T-helper 22 cell (primary cell): ENCODE results near the gene SLFN14.
A peak's percentile ranks its signal among the peaks of the same experiment; 100 is the strongest.
"Not testable (repeated sequence)": the region's sequence is repeated elsewhere in the genome, so short reads cannot be mapped to it uniquely, and the experiment has no call there.

Experiments used
- DNase-seq: peaks from one replicate; pipeline ENCODE4 v3.0.0-alpha.2; 2020; ENCODE audit warnings: low read depth

Gene SLFN14

GRCh38 chr17:35560703-35561102, at the start of gene SLFN14:
Gene SLFN14, minus strand, starts transcription at chr17:35560819. Its CDS starts 2,757 bp downstream, at chr17:35558062.
- no peak for DNase-seq

GRCh38 chr17:35609831-35610230, 49.2 kb upstream of the SLFN14 start:
- no peak for DNase-seq

DNA sequence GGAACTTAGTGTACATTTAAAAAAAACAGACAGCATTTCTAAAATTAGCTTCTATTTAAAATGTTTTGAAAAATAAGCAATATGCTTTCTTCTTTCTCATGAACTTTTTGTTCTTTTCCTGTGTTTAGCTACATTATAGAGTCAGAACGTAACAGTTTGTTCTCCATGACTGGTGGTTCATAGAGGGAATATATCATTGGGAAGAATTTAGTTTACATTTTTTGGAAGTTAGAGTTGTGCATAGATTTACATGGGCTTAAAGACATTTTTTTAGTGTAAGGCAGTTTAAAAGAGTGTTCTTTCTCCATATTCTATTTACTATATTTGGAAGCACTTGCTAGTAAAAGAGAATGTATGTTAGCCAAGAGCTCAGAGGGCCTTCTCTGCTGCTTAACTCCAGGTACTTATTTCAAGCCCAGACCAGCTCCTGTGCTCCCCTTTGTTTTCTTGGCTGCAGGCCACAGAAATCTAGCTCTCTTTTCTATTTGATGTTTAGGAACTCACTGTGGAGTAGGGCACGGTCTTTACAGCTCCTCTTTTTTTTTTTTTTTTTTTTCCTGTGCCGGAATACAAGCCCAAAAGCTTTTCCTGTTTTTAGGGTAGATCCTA, 46.7 kb upstream of the SLFN14 start:
- DNase-seq: no peak

GRCh38 chr17:35605678-35606077, 45.1 kb upstream of the SLFN14 start:
- DNase-seq: no peak

GRCh38 chr17:35603674-35604073, 43.1 kb upstream of the SLFN14 start:
- DNase-seq: no peak

- no peak for DNase-seq
These were observed 37.0 kb upstream of the SLFN14 start for GRCh38 chr17:35597604-35598003.

- no peak for DNase-seq
These were observed 36.1 kb upstream of the SLFN14 start for GRCh38 chr17:35596530-35597233.

GRCh38 chr17:35596072-35596471, 35.5 kb upstream of the SLFN14 start:
- DNase-seq: no peak

GRCh38 chr17:35588196-35588920, 27.7 kb upstream of the SLFN14 start:
- no peak for DNase-seq

GRCh38 chr17:35587074-35587961, 26.7 kb upstream of the SLFN14 start, which contains the start of gene AP2B1:
Gene AP2B1, plus strand, starts transcription at chr17:35587322. Its CDS starts 6,709 bp downstream, at chr17:35594031.
- DNase-seq: peak; percentile 94

- no peak for DNase-seq
These were observed 26.0 kb upstream of the SLFN14 start for GRCh38 chr17:35586569-35587073.

DNA sequence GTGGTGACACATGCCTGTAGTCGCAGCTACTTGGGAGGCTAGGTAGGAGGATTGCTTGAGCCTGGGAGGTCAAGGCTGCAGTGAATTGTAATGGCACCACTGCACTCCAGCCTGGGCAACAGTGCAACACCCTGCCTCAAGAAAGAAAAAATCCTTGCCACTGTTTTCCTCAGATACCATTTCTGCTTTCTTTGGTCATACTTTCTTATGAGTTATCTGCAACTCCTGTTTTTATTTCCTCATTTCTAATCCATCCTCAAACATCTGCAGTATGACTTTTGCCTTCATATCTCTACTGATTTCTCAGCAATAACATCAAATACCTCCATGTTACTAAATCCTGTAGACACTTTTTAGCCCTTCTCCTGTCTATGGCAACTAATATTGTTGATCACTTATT, 23.4 kb upstream of the SLFN14 start:
- DNase-seq: no peak

DNA sequence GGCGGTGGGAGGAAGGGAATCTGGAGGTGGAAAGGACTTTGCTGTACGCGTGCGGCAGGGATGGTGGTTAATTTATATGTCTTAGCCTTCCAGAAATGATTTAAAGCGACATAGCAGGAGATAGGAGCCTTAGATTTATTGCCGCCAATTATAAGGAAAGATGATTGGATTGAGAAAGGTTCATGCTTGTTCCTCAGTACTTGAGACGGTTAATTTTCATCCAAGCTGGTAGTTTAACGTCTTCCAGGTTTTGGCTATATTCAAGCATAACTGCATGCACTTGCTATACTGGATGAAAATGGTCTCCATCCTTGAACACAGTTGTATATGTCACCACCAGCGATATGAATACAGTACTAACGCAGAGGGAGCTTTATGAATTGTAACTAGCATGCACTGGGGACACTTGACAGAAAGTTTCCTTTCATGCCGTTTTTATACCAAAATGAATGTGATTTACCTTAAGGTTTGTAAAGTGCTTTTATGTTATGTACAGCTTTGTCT, 18.4 kb upstream of the SLFN14 start:
- no peak for DNase-seq

GRCh38 chr17:35578197-35578928, 17.7 kb upstream of the SLFN14 start, which contains the start of gene PEX12:
Gene PEX12, minus strand, starts transcription at chr17:35578571. Its CDS starts 550 bp downstream, at chr17:35578021.
- peak; percentile 86 for DNase-seq

DNA sequence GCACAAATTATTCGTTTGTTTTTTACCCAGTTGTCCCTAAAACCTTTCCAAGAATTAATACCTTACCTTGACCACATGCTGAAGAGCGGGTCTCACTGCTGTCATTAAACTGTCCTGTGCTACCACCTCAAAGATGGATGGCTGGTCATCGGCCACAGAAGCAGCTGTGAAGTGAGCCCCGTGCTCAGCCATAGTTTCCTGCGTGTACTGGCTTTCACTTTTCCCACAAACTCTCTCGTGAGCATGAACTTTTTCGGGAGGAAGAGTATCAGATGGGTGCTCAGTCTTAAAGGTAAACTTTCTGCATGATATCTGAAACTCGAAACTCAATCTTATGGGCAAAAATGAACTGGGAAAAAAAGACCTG, 17.2 kb upstream of the SLFN14 start:
- DNase-seq: no peak

DNA sequence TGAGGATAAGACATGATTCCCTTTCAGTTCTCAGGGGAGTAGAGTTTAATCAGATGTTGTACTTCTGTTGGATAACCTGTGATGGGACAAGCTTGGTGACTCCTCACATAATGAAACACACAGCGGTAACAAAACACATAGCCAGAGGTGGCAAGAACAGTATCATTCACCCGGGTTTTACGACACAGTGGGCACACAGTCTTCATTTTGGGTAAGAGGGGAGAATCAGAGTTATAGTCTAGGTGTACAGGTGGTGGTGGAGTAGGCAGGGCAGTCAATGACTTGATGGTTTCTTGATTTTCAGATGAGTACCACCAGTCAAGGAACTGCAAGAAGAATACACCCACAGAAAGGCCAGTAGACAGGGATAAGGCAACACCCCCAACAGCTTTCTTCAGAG, 15.1 kb upstream of the SLFN14 start:
- no peak for DNase-seq

- DNase-seq: no peak
These were observed 8.8 kb upstream of the SLFN14 start for GRCh38 chr17:35569405-35569804.

- DNase-seq: no peak
These were observed 7.9 kb upstream of the SLFN14 start for GRCh38 chr17:35568561-35568960.

DNA sequence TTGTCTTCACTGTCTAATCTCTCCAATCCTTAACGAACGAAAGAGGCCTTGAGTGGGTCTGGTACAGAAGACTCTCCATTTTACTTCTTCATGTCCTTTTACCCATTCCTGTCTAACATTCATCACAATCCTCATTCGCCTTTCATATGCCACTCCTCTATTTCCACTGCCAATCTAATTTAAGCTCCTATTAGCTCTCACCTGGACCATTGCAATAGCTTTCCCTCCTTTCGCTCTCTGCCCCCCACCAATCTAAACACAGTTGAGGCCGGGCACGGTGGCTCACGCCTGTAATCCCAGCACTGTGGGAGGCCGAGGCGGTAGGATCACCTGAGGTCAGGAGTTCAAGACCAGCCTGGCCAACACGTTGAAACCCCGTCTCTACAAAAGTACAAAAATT, 6.3 kb upstream of the SLFN14 start:
- no peak for DNase-seq

DNA sequence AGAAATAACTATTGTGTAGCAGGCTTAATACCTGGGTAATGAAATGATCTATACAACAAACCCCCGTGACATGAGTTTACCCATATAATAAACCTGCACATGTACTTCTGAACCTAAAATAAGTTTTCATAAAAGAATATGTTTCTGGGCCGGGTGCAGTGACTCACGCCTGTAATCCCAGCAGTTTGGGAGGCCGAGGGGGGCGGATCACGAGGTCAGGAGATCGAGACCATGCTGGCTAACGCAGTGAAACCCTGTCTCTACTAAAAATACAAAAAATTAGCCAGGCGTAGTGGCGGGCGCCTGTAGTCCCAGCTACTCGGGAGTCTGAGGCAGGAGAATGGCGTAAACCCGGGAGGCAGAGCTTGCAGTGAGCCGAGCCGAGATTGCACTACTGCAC, 2.6 kb upstream of the SLFN14 start:
- not testable (repeated sequence) for DNase-seq
